WTC11 (cell line): ENCODE measurements around the gene EVL. TPM values are rescaled to one million over a fixed set of nuclear protein-coding genes. Genes with fewer than 3 reads are reported as not detected.

ENCODE experiments used
- ATAC-seq: fragments of 200-7000 bp; cut with Tn5 transposase; 2 replicates; pipeline ENCODE4 v1.10.0; 2021; ENCODE audit warnings: mild to moderate bottlenecking, moderate library complexity
- CTCF ChIA-PET: fragments of 300-600 bp; sonication (Branson Sonifier 250); formaldehyde crosslinking; loops from one replicate; lab custom pipeline; 2021; ENCODE audit warnings: antibody characterized with exemption; lab: Charles Lee
- POLR2A ChIA-PET: fragments of 350-600 bp; sonication (Branson Sonifier 250); formaldehyde crosslinking; loops from one replicate; lab custom pipeline; 2021; ENCODE audit warnings: antibody characterized with exemption; lab: Charles Lee
- DNase-seq: peaks from one replicate; pipeline ENCODE4 v3.0.0; 2021; ENCODE audit warnings: low spot score
- H3K27ac Mint-ChIP-seq: 2 replicates; pipeline ENCODE4 v1.8.0; 2021; ENCODE audit warnings: mixed read lengths
- H3K27me3 Mint-ChIP-seq: 2 replicates; pipeline ENCODE4 v1.8.0; 2021; ENCODE audit warnings: low read depth, mild to moderate bottlenecking, moderate library complexity, mixed read lengths
- H3K36me3 Mint-ChIP-seq: 2 replicates; pipeline ENCODE4 v1.8.0; 2021; ENCODE audit warnings: mixed read lengths
- H3K4me1 Mint-ChIP-seq: 2 replicates; pipeline ENCODE4 v1.8.0; 2022; ENCODE audit warnings: mixed read lengths
- H3K4me3 Mint-ChIP-seq: 2 replicates; pipeline ENCODE4 v1.8.0; 2021; ENCODE audit warnings: mild to moderate bottlenecking, moderate library complexity, mixed read lengths
- H3K9me3 Mint-ChIP-seq: 2 replicates; pipeline ENCODE4 v1.8.0; 2021; ENCODE audit warnings: mixed read lengths
- ATF1 ChIP-seq: sonication (generic); formaldehyde crosslinking; IDR thresholded peaks from 2 replicates; pipeline ENCODE4 v1.8.1; 2023; ENCODE audit warnings: mild to moderate bottlenecking, moderate library complexity, missing genetic modification reagents
- ATF2 ChIP-seq: sonication (generic); formaldehyde crosslinking; IDR thresholded peaks from 2 replicates; pipeline ENCODE4 v1.8.1; 2022; ENCODE audit warnings: low read depth, missing genetic modification reagents, borderline replicate concordance
- E2F4 ChIP-seq: sonication (generic); formaldehyde crosslinking; IDR thresholded peaks from 2 replicates; pipeline ENCODE4 v1.8.1; 2022; ENCODE audit warnings: low read depth, mild to moderate bottlenecking, moderate library complexity, missing genetic modification reagents, borderline replicate concordance
- ETV6 ChIP-seq: sonication (generic); formaldehyde crosslinking; IDR thresholded peaks from 2 replicates; pipeline ENCODE4 v1.8.1; 2022; ENCODE audit warnings: mild to moderate bottlenecking, missing genetic modification reagents
- FOXK1 ChIP-seq: sonication (generic); formaldehyde crosslinking; IDR thresholded peaks from 2 replicates; pipeline ENCODE4 v1.8.0; 2022; ENCODE audit warnings: mild to moderate bottlenecking, moderate library complexity, missing genetic modification reagents
- GABPB1 ChIP-seq: sonication (generic); formaldehyde crosslinking; IDR thresholded peaks from 2 replicates; pipeline ENCODE4 v1.8.1; 2023; ENCODE audit warnings: mild to moderate bottlenecking, missing genetic modification reagents
- GTF2I ChIP-seq: fragments of 250-450 bp; sonication (Bioruptor Pico); conservative IDR thresholded peaks from 2 replicates; pipeline ENCODE4 v1.4.0; 2021; ENCODE audit warnings: mild to moderate bottlenecking
- JUN ChIP-seq: sonication (generic); formaldehyde crosslinking; IDR thresholded peaks from 2 replicates; pipeline ENCODE4 v1.8.0; 2023; ENCODE audit warnings: mild to moderate bottlenecking, missing genetic modification reagents
- KAT7 ChIP-seq: sonication (generic); formaldehyde crosslinking; IDR thresholded peaks from 2 replicates; pipeline ENCODE4 v1.8.1; 2023; ENCODE audit warnings: missing genetic modification reagents, mild to moderate bottlenecking, borderline replicate concordance
- MLX ChIP-seq: sonication (generic); formaldehyde crosslinking; IDR thresholded peaks from 2 replicates; pipeline ENCODE4 v1.8.1; 2023; ENCODE audit warnings: mild to moderate bottlenecking, missing genetic modification reagents, moderate library complexity
- NFATC4 ChIP-seq: fragments of 250-450 bp; sonication (Bioruptor Pico); IDR thresholded peaks from 2 replicates; pipeline ENCODE4 v1.9.0; 2021; ENCODE audit warnings: mild to moderate bottlenecking
- NFYB ChIP-seq: sonication (generic); formaldehyde crosslinking; conservative IDR thresholded peaks from 2 replicates; pipeline ENCODE4 v1.8.0; 2022; ENCODE audit warnings: low read depth, missing genetic modification reagents
- NR3C1 ChIP-seq: sonication (generic); formaldehyde crosslinking; conservative IDR thresholded peaks from 2 replicates; pipeline ENCODE4 v1.8.1; 2023; ENCODE audit warnings: low read depth, mild to moderate bottlenecking, missing genetic modification reagents
- OVOL2 ChIP-seq: fragments of 250-450 bp; sonication (Bioruptor Pico); IDR thresholded peaks from 2 replicates; pipeline ENCODE4 v1.9.0; 2021; ENCODE audit warnings: mild to moderate bottlenecking, borderline replicate concordance
- STAT6 ChIP-seq: sonication (generic); formaldehyde crosslinking; conservative IDR thresholded peaks from 2 replicates; pipeline ENCODE4 v1.8.1; 2023; ENCODE audit warnings: mild to moderate bottlenecking, low read depth, missing genetic modification reagents, moderate library complexity
- TP53 ChIP-seq: sonication (generic); formaldehyde crosslinking; IDR thresholded peaks from 2 replicates; pipeline ENCODE4 v1.8.1; 2023; ENCODE audit warnings: mild to moderate bottlenecking, missing genetic modification reagents
- ZBTB43 ChIP-seq: sonication (generic); formaldehyde crosslinking; IDR thresholded peaks from 2 replicates; pipeline ENCODE4 v1.8.1; 2023; ENCODE audit warnings: mild to moderate bottlenecking, missing genetic modification reagents
- ZMAT4 ChIP-seq: fragments of 250-450 bp; sonication (Bioruptor Pico); IDR thresholded peaks from 2 replicates; pipeline ENCODE4 v1.9.0; 2021; ENCODE audit warnings: mild to moderate bottlenecking
- ZNF121 ChIP-seq: sonication (generic); formaldehyde crosslinking; IDR thresholded peaks from 2 replicates; pipeline ENCODE4 v1.8.0; 2023; ENCODE audit warnings: missing genetic modification reagents
- ZNF263 ChIP-seq: sonication (generic); formaldehyde crosslinking; IDR thresholded peaks from 2 replicates; pipeline ENCODE4 v1.8.1; 2022; ENCODE audit warnings: low read depth, mild to moderate bottlenecking, moderate library complexity, missing genetic modification reagents
- ZNF532 ChIP-seq: fragments of 250-450 bp; sonication (Bioruptor Pico); IDR thresholded peaks from 2 replicates; pipeline ENCODE4 v1.9.0; 2021; ENCODE audit warnings: mild to moderate bottlenecking, borderline replicate concordance
- total RNA-seq: library from RNA; stranded (reverse); gene quantifications from 3 replicates; pipeline ENCODE4 v1.2.3, GENCODE V29; 2021

The EVL gene
- total RNA-seq, 1 experiment from 2014 or later: 60.8 TPM

GRCh38 chr14:100103250-100104005, 38.2 kb downstream of the EVL start:
- H3K4me3 Mint-ChIP-seq: no peak overlapping the region
- no peaks in the 10 kb centered on the region for H3K9me3 Mint-ChIP-seq
- DNase-seq (no peak), ATAC-seq (no peak)
- no peak overlapping the region for H3K27ac Mint-ChIP-seq
- no peaks in the 10 kb centered on the region for H3K27me3 Mint-ChIP-seq
- CTCF ChIA-PET: interaction anchor here (0.9 to 3.0 kb wide), 6 partner anchors 12 to 77 kb away, joined by 3 to 11 read pairs (median 6); no protein-coding TSS in a partner anchor
- POLR2A ChIA-PET: interaction anchor here (0.6 kb wide), 1 partner anchor 132 kb away, joined by 3 read pairs; no protein-coding TSS in a partner anchor
- TF ChIP-seq ZNF532 (CRISPR knock-in tag) (no peak), ATF1 (CRISPR knock-in tag) (no peak), FOXK1 (CRISPR knock-in tag) (no peak), ZBTB43 (CRISPR knock-in tag) (no peak), GABPB1 (CRISPR knock-in tag) (no peak), ZMAT4 (CRISPR knock-in tag) (no peak), OVOL2 (no peak)
- TF ChIP-seq, all 79 proteins: peak for 0
- no peaks in the 10 kb centered on the region for H3K36me3 Mint-ChIP-seq
- H3K4me1 Mint-ChIP-seq: peaks cover 13% of the 10 kb centered on the region

- DNase-seq: no peak
- H3K4me1 Mint-ChIP-seq: peaks cover 18% of the 10 kb centered on the region
- no peak overlapping the region for H3K27ac Mint-ChIP-seq
- POLR2A ChIA-PET: interaction anchor here (0.6 kb wide), 1 partner anchor 51 kb away, joined by 6 read pairs; no protein-coding TSS in a partner anchor
- H3K9me3 Mint-ChIP-seq: no peaks in the 10 kb centered on the region
- H3K36me3 Mint-ChIP-seq: no peaks in the 10 kb centered on the region
- ATAC-seq: no peak
- no peak overlapping the region for H3K4me3 Mint-ChIP-seq
- CTCF ChIA-PET: interaction anchor here (0.7 to 3.0 kb wide), 8 partner anchors 21 to 713 kb away, joined by 3 to 11 read pairs (median 6); no protein-coding TSS in a partner anchor
- TF ChIP-seq NFYB (CRISPR knock-in tag) (no peak), FOXK1 (CRISPR knock-in tag) (no peak), JUN (no peak), ATF2 (CRISPR knock-in tag) (no peak), TP53 (CRISPR knock-in tag) (no peak), E2F4 (CRISPR knock-in tag) (no peak), STAT6 (CRISPR knock-in tag) (no peak), NR3C1 (CRISPR knock-in tag) (no peak), MLX (CRISPR knock-in tag) (no peak), ZNF263 (CRISPR knock-in tag) (no peak), NFATC4 (CRISPR knock-in tag) (no peak), ETV6 (CRISPR knock-in tag) (no peak), ZNF121 (CRISPR knock-in tag) (no peak), KAT7 (CRISPR knock-in tag) (no peak), GTF2I (CRISPR knock-in tag) (no peak)
- TF ChIP-seq, all 79 proteins: peak for 0
- no peaks in the 10 kb centered on the region for H3K27me3 Mint-ChIP-seq
These were observed 38.8 kb downstream of the EVL start for GRCh38 chr14:100104006-100104352.
